Uterus (tissue), 2 donors: Measurements from ENCODE around the gene MCUB.

Experiments used
- CTCF ChIP-seq, 4 experiments: fragments of 200-600 bp in 2 of 4; fragments of 450-650 bp in 2 of 4; sonication (generic) in 2 of 4; IDR thresholded peaks; one replicate each; pipeline ENCODE4 v1.5.1; 2016 to 2019; ENCODE audit warnings: antibody characterized with exemption in 4 of 4, mild to moderate bottlenecking in 2 of 4, moderate library complexity in 1 of 4
- POLR2A ChIP-seq, 2 donors: fragments of 450-650 bp; IDR thresholded peaks; one replicate each; pipeline ENCODE4 v1.6.1; 2016; ENCODE audit warnings: antibody characterized with exemption in 2 of 2, mild to moderate bottlenecking in 1 of 2, moderate library complexity in 1 of 2

GRCh38 chr4:109578846-109579245 lies 18.8 kb downstream of the MCUB start:
- TF ChIP-seq CTCF (IDR thresholded peaks at IDR 0.05): no peak
- TF ChIP-seq POLR2A (IDR thresholded peaks at IDR 0.05): no peak
